Transverse colon (tissue), 4 donors: ENCODE results near the gene CIT.

ENCODE experiments used
- EP300 ChIP-seq: sonication (generic); formaldehyde crosslinking; IDR thresholded peaks from one replicate; pipeline ENCODE4 v1.6.1; 2017; ENCODE audit warnings: antibody characterized with exemption, low read depth
- POLR2A ChIP-seq: fragments of 450-650 bp; IDR thresholded peaks from one replicate; pipeline ENCODE4 v1.6.1; 2016; ENCODE audit warnings: antibody characterized with exemption, mild to moderate bottlenecking, moderate library complexity
- POLR2AphosphoS5 ChIP-seq, 3 donors: sonication (generic); formaldehyde crosslinking; IDR thresholded peaks; one replicate each; pipeline ENCODE4 v1.6.1; 2016; ENCODE audit warnings: antibody characterized with exemption in 3 of 3
- TF ChIP-seq, protein P1 (sequence below), 5 experiments: fragments of 200-600 bp in 3 of 5; fragments of 450-650 bp in 2 of 5; sonication (generic) in 3 of 5; IDR thresholded peaks; 1 replicate in 2 of 5; 2 replicates in 3 of 5; pipeline ENCODE4 v1.5.1; 2016 to 2017; ENCODE audit warnings: antibody characterized with exemption in 5 of 5, inconsistent platforms in 3 of 5, mild to moderate bottlenecking in 2 of 5, moderate library complexity in 1 of 5

- TF ChIP-seq POLR2AphosphoS5 (IDR thresholded peaks at IDR 0.05) = no peak
- no peak for TF ChIP-seq POLR2A
- TF ChIP-seq, protein P1, sequence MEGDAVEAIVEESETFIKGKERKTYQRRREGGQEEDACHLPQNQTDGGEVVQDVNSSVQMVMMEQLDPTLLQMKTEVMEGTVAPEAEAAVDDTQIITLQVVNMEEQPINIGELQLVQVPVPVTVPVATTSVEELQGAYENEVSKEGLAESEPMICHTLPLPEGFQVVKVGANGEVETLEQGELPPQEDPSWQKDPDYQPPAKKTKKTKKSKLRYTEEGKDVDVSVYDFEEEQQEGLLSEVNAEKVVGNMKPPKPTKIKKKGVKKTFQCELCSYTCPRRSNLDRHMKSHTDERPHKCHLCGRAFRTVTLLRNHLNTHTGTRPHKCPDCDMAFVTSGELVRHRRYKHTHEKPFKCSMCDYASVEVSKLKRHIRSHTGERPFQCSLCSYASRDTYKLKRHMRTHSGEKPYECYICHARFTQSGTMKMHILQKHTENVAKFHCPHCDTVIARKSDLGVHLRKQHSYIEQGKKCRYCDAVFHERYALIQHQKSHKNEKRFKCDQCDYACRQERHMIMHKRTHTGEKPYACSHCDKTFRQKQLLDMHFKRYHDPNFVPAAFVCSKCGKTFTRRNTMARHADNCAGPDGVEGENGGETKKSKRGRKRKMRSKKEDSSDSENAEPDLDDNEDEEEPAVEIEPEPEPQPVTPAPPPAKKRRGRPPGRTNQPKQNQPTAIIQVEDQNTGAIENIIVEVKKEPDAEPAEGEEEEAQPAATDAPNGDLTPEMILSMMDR (IDR thresholded peaks at IDR 0.05) = no peak
- TF ChIP-seq EP300 = no peak
These were observed 118.4 kb downstream of the CIT start for GRCh38 chr12:119758722-119759121.
